Motor neuron (in vitro differentiated cells): ENCODE measurements around the gene AAMP. TPM values are rescaled to one million over a fixed set of nuclear protein-coding genes. Genes with fewer than 3 reads are reported as not detected.

Experiments used
- ATAC-seq, 8 experiments: fragments of 200-7000 bp; cut with Tn5 transposase; replicated peaks in 6 of 8; 2 replicates each; pipeline ENCODE4 v1.8.0; 2021; ENCODE audit warnings: mild to moderate bottlenecking in 8 of 8, moderate library complexity in 8 of 8
- H3K27ac ChIP-seq, 2 donors: fragments of 250-450 bp; sonication (Bioruptor Pico); 2 replicates each; pipeline ENCODE4 v1.9.0; 2021; ENCODE audit warnings: antibody characterized with exemption in 2 of 2, mild to moderate bottlenecking in 2 of 2, moderate library complexity in 1 of 2
- H3K4me1 ChIP-seq, 2 donors: fragments of 250-450 bp; sonication (Bioruptor Pico); replicated peaks in 1 of 2; 2 replicates each; pipeline ENCODE4 v1.6.1; 2021; ENCODE audit warnings: antibody characterized with exemption in 2 of 2, mild to moderate bottlenecking in 2 of 2, moderate library complexity in 1 of 2
- H3K4me3 ChIP-seq, 5 donors: fragments of 250-450 bp; sonication (Bioruptor Pico); 2 replicates each; pipeline ENCODE4 v1.9.0; 2021; ENCODE audit warnings: antibody characterized with exemption in 5 of 5, mild to moderate bottlenecking in 5 of 5, moderate library complexity in 4 of 5
- WGBS, 10 experiments: fragments of 450-650 bp; shearing (Covaris generic); methylation state at CpG; one replicate each; pipeline ENCODE4 v1.0.0; 2022; 5-methylcytosine and 5-hydroxymethylcytosine counted together
- in situ Hi-C, 9 experiments: fragments of 400-800 bp; cut with MboI; loops; one replicate each; pipeline ENCODE4 v1.15.0; 2021; ENCODE audit warnings: low sequenced_read_pairs in 9 of 9, low pct_unique_long_range_greater_than_20kb in 2 of 9; ENCODE audit not compliant: unreplicated experiment in 9 of 9
- total RNA-seq, 8 experiments: library from RNA; unstranded; fragments of 300-600 nt; gene quantifications; 2 replicates each; pipeline versions ENCODE4 v1.2.3 to v1.2.4, GENCODE V29; 2022

AAMP gene
- total RNA-seq, 8 experiments from 2014 or later, result 61.0 to 179 (median 82.2) TPM

DNA sequence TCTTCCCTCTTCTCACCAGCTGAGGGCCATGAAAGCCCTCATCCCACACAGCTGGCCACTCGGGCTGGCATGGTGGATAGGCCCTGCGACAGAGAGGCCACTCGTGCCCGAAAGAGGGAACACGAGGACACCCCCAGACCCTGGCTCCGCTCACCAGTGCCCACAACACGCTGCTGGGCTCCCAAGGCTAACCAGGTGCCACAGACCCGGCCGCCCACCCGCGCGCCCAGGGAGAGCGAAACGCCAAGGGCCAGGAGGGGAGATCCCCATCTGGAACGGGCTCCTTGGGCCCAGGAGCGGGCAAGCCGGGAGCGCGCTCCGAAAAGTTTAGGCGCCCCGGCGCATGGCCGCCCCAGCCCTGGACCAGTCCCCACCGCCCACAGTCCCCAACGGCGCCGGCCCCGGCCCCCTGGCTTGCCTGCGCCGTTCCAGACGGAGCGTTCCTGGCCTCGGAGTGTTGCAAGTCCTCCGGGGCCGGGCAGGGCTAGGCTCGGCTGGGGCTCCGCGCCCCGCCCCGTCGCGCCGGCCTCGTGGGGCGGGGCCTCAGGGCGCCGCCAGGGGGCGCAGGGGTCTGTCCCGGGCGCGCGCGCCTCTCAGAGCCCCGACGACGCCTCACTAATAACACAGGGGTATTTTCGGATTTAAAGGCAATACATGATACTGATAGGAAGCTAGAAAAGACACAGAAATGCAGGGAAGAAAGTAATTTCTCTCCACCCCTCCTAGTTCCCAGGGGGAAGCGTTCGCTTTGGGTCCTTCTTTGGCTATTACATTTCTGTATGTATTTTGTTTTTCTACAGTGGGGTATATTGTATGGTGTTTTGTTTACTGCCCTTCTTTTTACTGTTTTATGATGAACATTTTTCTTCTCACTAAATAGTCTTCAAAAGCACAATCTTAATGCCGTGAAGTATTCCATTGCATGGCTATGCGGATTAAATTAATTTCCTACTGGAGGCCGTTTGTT is 22.4 kb upstream of the AAMP start, which contains the start of gene TMBIM1:
TSS of gene TMBIM1 (minus strand) at position 456 of the 967 bp plus-strand sequence. CDS start 10,362 bp downstream, outside the sequence.
- WGBS, 10 experiments, result 23 to 88% (median 60%) methylated on average over 3 to 5 of the region's 63 CpGs; no CpG with 5 or more reads in 1 of the 10 experiments
- peak; percentile 36 to 91 (median 67) for ATAC-seq
- Histone ChIP-seq H3K4me3 (no peak within 1 kb of the TSS), H3K4me1 (peaks cover 0 to 3% of the 10 kb centered on the region in 2 donors), H3K27ac (no peak within 1 kb of the TSS)
- in situ Hi-C loops, result loop anchor here in 7 of 9 experiments (25.0 kb wide), 2 partner anchors 95 to 395 kb away; partner anchors contain the start of genes CTDSP1 (in 7 of the 7) and SLC11A1 (in 7 of the 7)

DNA sequence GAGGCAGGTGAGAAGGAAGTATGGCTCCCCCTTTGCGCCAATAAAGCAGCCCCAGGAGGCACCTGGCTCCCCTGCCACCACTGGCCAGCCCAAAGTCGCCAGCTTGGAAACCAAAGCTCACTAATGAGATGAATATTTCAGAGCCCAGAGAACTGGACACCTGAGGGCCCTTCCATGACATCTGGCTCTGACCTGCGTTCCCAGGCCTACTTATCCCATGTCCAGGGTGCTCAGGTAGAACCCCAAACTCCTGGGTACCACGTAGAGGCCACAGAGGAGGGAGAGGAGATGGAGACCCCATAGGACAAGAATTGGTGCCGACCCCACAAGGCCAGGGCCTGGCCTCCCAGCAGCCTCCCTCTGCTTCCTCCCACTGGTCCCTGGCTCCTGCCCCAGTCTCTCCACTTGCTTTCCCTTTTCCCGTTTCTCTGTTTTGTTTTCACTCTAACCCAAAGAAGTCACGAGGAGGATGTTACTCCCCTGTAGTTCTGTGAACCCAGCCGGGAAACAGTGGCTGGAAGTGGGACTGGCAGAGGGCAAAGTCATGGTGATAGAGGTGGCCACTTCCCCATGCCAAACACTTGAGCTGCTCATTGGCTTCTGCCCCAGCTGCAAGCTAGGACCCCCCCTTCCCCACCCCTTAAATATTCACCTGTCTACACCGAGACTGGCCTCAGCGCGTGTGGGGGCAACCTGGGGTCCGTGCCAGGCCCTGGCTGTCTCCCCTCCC is 21.5 kb upstream of the AAMP start:
- Histone ChIP-seq H3K4me3 (no peak overlapping the region), H3K27ac (no peak overlapping the region), H3K4me1 (peaks cover 4 to 6% of the 10 kb centered on the region in 2 donors)
- no peak for ATAC-seq
- in situ Hi-C loops, result loop anchor here in 7 of 9 experiments (25.0 kb wide), 2 partner anchors 96 to 396 kb away; partner anchors contain the start of genes CTDSP1 (in 7 of the 7) and SLC11A1 (in 7 of the 7)
- 0 to 86% (median 67%) methylated on average over 1 to 5 of the region's 12 CpGs; no CpG with 5 or more reads in 6 of the 10 experiments for WGBS, 10 experiments

DNA sequence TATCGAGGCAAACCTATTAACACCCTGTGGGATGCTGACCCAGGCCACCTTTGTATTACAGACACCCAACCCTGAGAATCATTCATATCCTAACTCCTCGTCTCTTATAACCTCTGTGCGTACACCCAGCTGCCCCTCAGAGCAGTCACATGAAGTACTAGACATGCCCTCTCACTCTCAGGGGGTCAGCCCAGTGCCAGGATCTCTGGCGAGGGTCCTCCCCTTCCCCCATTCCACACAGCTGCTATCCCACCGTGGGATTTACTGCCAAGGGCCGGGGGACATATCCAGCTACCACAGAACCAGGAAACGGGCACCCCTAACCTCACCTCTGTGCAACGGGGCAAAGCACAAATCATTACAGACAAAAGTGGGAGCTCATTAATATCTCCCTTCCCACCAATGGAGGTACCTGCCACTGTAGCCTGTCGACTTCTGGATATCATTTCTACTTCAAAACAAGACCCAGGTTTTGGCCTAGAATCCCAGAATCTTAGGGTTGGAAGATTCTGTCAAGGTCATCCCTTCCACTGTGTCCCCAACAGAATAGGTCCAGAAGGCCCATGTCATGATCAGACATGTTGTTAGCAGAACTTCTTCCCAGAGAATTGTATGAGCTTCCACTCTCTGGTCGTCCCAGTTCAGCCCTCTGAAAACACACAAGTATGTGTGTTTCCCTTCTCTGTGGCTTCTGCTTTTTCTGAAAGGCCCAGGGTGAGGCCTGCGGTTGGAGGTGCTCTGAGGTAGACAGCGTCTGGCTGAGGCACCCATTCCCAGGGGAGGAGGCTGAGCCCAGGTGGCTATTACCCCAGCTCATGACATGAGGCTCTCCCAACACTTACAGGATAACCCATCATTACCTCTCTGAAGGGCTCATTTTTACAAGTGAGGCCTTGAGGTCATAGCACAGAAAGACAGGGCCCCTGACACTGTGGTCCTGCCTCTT is 20.7 kb upstream of the AAMP start:
- no peak for ATAC-seq
- WGBS, 10 experiments, result 7 to 100% (median 63%) methylated on average over 1 to 6 of the region's 12 CpGs; no CpG with 5 or more reads in 2 of the 10 experiments
- no peak overlapping the region for H3K4me3 ChIP-seq
- in situ Hi-C loops, result loop anchor here in 7 of 9 experiments (25.0 kb wide), 2 partner anchors 97 to 397 kb away; partner anchors contain the start of genes CTDSP1 (in 7 of the 7) and SLC11A1 (in 7 of the 7)
- H3K27ac ChIP-seq, result no peak overlapping the region
- H3K4me1 ChIP-seq, result peaks cover 4 to 6% of the 10 kb centered on the region in 2 donors

DNA sequence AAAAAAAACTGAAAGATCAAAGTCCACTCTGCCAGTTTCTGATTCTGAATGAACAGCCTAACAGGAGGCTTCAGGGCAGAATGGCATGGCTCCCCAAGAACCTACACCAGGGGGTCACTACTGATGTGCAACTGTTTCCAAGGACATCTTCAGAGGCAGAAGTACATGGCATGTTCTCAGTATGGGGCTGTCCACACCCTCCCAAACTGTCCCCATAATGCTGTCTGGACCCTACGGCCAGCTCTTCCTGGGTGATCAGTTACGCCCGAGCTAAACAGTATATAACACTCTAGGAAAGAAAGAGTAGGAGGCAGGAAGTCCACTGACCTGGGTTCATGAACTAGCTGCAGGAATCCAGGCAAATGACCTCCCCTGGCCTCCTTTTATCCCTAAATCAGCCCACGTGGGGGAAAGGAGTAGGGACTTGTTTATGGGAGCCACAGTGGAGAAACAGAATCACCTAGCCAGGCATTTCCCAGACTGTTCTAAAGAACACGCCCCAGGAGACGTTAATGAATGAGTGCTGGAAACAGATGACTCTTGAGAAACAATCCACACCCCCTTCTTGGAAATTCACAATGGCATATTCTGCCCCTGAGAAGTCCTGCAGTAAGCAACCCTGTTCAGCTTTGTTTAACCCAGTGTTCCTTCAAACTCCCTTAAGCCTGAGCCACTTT is 19.8 kb upstream of the AAMP start:
- in situ Hi-C loops, result loop anchor here in 7 of 9 experiments (25.0 kb wide), 2 partner anchors 98 to 398 kb away; partner anchors contain the start of genes CTDSP1 (in 7 of the 7) and SLC11A1 (in 7 of the 7)
- 0 to 55% (median 51%) methylated on average over 1 to 6 of the region's 6 CpGs; no CpG with 5 or more reads in 3 of the 10 experiments for WGBS, 10 experiments
- ATAC-seq, result peak in 3 of 8 experiments; percentile 13 to 30 (median 24)
- H3K4me3 ChIP-seq, result no peak overlapping the region
- peaks cover 4 to 6% of the 10 kb centered on the region in 2 donors for H3K4me1 ChIP-seq
- no peak overlapping the region for H3K27ac ChIP-seq

DNA sequence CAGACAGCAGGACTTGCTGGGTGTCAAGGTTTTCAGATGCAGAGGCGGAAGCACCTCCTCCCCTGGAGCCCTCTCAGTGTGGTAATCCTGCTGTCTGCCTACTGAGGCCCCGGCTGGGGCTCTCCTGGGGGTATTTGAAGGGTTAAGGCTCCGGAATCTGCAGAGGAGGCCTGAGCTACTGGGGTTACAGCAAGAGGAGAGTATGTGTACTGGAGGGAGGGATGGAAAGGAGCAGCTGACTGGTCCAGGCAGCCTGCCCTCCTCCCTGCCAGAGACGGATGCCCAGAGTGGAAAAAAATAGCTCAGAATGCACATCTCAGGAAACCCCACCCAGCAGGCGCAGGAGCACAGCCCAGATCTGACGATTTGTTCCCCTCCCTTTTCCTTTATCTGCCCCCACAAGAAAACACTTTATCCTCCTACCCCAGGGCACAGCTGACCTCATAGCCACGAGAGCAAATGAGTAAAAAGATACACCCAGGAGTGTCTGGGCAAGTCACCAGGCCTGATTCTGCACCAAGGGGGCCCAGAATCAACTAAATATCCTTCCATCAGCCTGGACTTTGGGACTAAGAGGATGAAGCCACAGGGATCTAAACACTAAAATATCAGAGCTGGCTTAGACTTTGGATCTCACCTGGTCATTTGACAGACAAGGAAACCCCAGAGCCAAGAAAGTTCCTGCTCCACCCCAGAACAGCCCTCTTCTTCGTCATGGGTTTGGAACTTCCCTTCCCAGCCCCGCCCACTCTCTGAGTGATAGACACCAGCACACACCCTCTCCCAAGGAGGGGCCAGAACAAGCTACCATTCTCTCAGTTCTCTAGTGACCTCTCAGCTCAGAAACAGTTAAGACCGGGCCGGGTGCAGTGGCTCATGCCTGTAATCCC is 16.9 kb upstream of the AAMP start:
- in situ Hi-C loops, result loop anchor here in 7 of 9 experiments (25.0 kb wide), 2 partner anchors 100 to 400 kb away; partner anchors contain the start of genes CTDSP1 (in 7 of the 7) and SLC11A1 (in 7 of the 7)

DNA sequence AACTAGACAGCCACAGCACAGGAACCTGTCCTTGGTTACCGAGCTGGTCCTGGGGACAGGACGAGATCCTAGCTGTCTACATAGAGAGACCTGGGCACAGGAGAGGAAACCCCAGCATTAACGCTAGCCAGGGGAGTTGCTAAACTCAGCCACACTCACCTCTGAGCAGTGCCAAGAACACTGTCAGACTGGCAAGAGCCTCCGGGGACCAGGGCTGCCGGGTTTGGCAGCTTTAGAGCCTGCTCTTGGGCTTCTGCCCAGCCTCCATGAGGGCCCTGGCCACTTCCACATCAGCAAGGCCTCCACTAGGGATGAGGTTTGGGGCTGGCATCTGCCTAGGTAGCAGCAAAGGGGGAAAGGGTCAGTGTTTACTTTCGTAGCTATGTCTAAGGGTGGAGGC is 15.7 kb upstream of the AAMP start:
- no peak overlapping the region for H3K4me3 ChIP-seq
- no peak for ATAC-seq
- in situ Hi-C loops, result loop anchor here in 7 of 9 experiments (25.0 kb wide), 2 partner anchors 102 to 402 kb away; partner anchors contain the start of genes CTDSP1 (in 7 of the 7) and SLC11A1 (in 7 of the 7)
- WGBS, 10 experiments, result 26 to 79% (median 27%) methylated on average over 3 to 4 of the region's 6 CpGs; no CpG with 5 or more reads in 7 of the 10 experiments
- H3K4me1 ChIP-seq, result peaks cover 4 to 6% of the 10 kb centered on the region in 2 donors
- no peak overlapping the region for H3K27ac ChIP-seq

More for the DNA sequence above, 16.9 kb upstream of the AAMP start:
- H3K4me1 ChIP-seq, result peaks cover 4 to 6% of the 10 kb centered on the region in 2 donors
- peak overlapping the region in 2 of 5 donors; percentile 13 to 24 for H3K4me3 ChIP-seq
- 0 to 83% (median 33%) methylated on average over 1 to 7 of the region's 11 CpGs; no CpG with 5 or more reads in 2 of the 10 experiments for WGBS, 10 experiments
- ATAC-seq, result peak; percentile 51 to 90 (median 86)
- no peak overlapping the region for H3K27ac ChIP-seq

DNA sequence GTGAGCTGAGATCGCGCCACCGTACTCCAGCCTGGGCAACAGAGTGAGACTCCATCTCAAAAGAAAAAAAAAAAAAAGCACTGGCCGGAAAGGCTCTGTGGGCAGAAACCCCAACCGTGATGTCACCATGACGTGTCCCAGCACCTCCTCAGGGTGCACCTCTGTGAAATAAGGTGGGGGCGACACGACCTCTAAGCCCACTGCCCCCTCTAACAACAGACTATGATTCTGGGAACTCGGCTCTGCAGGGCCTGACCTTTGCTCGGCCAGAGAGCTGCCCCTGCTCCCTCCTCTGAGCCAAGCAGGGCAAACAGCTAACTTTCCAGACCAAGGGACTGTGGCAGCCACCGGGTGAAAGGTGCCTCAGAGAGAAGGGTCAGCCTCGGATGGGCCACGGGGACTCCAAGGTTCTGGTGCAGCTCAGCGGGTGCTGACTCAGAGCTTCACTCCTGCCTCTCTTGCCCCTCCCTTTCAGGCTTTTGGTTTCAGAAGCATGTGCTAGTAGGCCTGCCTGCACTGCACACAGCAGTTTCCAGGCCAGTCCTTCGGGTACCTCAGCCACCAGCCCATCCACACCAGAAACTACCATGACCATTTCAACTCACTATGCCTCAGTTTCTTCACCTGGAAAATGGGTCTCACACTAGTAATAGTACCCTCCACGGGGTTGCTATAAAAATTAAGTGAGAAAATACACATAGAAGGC is 14.3 kb upstream of the AAMP start:
- 7 to 100% (median 93%) methylated on average over 1 to 8 of the region's 16 CpGs; no CpG with 5 or more reads in 3 of the 10 experiments for WGBS, 10 experiments
- no peak overlapping the region for H3K4me3 ChIP-seq
- ATAC-seq, result peak in 2 of 8 experiments; percentile 18
- H3K27ac ChIP-seq, result no peak overlapping the region
- peaks cover 3 to 4% of the 10 kb centered on the region in 2 donors for H3K4me1 ChIP-seq
- in situ Hi-C loops, result loop anchor here in 7 of 9 experiments (25.0 kb wide), 2 partner anchors 103 to 403 kb away; partner anchors contain the start of genes CTDSP1 (in 7 of the 7) and SLC11A1 (in 7 of the 7)

DNA sequence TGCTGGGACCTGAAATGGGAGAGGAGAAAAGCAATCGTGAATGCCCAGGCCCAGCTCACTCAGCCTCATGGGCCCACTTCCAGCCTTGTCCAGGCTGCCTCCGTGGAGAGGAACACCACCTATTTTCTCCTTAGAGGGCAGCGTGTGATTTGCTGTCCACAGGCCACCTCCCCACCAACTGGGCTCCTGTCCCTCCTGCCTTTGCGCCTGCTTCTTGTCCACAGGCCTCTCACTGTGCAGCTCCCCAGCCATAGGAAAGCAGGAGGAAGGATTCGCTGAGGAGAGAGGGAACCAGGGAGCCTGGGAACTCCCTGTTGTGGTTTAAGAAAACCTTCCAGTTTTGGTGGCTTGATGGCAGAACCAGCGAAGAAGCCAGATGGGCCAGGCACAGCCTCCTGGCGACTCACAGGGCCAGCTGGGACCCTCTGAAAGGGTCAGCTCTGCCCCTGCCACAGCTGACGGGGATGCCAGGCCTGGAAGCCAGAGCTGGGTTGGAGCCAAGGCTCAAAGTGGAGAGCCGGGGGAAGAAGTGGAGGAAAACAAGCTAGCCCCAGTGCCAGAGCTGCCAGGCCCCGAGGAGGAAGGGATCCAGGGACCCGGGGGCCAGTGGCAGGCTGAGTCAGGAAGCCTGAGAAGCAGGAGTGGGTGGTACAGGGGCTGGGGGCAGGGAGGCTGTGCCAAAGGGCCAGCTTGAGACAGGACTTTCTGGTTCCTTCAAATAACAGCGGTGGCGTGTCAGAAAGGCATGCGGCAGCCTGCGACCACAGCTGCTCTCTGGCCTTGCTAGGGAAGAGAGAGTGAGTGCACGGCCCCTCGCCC is 12.4 kb upstream of the AAMP start:
- H3K4me3 ChIP-seq, result no peak overlapping the region
- in situ Hi-C loops, result loop anchor here in 7 of 9 experiments (25.0 kb wide), 2 partner anchors 105 to 405 kb away; partner anchors contain the start of genes CTDSP1 (in 7 of the 7) and SLC11A1 (in 7 of the 7)
- H3K4me1 ChIP-seq, result peaks cover 3 to 4% of the 10 kb centered on the region in 2 donors
- no peak overlapping the region for H3K27ac ChIP-seq
- 20 to 100% (median 81%) methylated on average over 1 to 11 of the region's 17 CpGs; no CpG with 5 or more reads in 4 of the 10 experiments for WGBS, 10 experiments
- no peak for ATAC-seq

DNA sequence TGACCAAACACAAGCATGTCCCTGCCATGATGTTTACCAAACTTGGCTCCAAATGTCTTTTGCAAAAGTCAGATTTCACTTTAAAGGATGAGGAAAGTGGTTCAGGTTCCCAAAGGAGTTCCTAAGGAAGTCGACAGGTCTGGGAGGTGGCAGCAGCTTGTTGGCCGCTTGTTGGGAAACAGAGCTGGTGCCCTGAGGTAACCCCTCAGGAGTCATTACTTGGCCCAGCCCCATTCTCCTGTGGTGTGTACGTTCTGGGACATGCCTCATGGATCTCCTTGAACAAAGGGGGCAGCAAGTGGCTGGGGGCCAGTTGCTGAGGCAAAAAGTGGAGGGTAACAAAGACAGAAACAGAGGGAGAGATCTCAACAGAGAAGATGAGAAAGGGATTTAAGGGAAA is 11.5 kb upstream of the AAMP start:
- in situ Hi-C loops, result loop anchor here in 7 of 9 experiments (25.0 kb wide), 2 partner anchors 106 to 406 kb away; partner anchors contain the start of genes CTDSP1 (in 7 of the 7) and SLC11A1 (in 7 of the 7)

More for the DNA sequence above, 11.5 kb upstream of the AAMP start:
- Histone ChIP-seq H3K27ac (no peak overlapping the region), H3K4me3 (no peak overlapping the region), H3K4me1 (no peaks in the 10 kb centered on the region)
- ATAC-seq, result no peak
- WGBS, 10 experiments, result 20 to 100% (median 83%) methylated on average over 1 to 2 of the region's 3 CpGs; no CpG with 5 or more reads in 6 of the 10 experiments
